K562 (cell line): ENCODE results near the gene KCNG1. TPM values are rescaled to one million over a fixed set of nuclear protein-coding genes. Genes with fewer than 3 reads are reported as not detected.

Source experiments
- ATAC-seq: fragments of 200-7000 bp; cut with Tn5 transposase; 3 replicates; pipeline ENCODE4 v1.9.1; 2020; ENCODE audit warnings: moderate library complexity
- BruUV-seq: library from RNA; stranded (reverse); fragments of 400-500 nt; replicated peaks from 2 replicates; lab custom pipeline; 2021; lab: Mats Ljungman, UMichigan
- CTCF ChIA-PET: fragments of 300-600 bp; formaldehyde crosslinking; extraction: SDS; loops from one replicate; lab custom pipeline; 2021; ENCODE audit warnings: low intra/inter-chr PET ratio; lab: Yijun Ruan, JAX
- POLR2A ChIA-PET: fragments of 300-600, 350-650 bp; sonication (Branson Sonifier 250); formaldehyde crosslinking; extraction: SDS; loops from one replicate; lab custom pipeline; 2021; ENCODE audit warnings: antibody characterized with exemption, inconsistent platforms; lab: Yijun Ruan, JAX
- DNase-seq, 4 experiments: peaks; one replicate each; pipeline versions ENCODE4 v3.0.0 to v3.0.0-alpha.2; 2011 to 2018; ENCODE audit warnings: low spot score in 3 of 4, mixed read lengths in 3 of 4; ENCODE audit errors: extremely low read depth in 1 of 4
- FAIRE-seq: peaks from 2 replicates; lab custom pipeline; 2011; peaks lifted over from hg19 to GRCh38; lab: Jason Lieb, UNC
- H2AFZ ChIP-seq: 2 replicates; pipeline ENCODE4 v1.6.0; 2011; ENCODE audit warnings: low read depth, low read length, control low read depth, inconsistent platforms
- H3K27ac ChIP-seq: fragments of 200-600 bp; 3 replicates; pipeline ENCODE4 v1.8.0; 2011; ENCODE audit warnings: low read depth, mild to moderate bottlenecking, control low read depth, inconsistent platforms, low read length, moderate library complexity, mixed read lengths; ENCODE audit errors: extremely low read depth
- H3K27me3 ChIP-seq, 2 experiments: fragments of 300-600 bp in 1 of 2; 2 replicates in 1 of 2; 3 replicates in 1 of 2; pipeline versions ENCODE4 v1.6.0 to v1.8.0; 2011; ENCODE audit warnings: inconsistent platforms in 2 of 2, low read length in 2 of 2, mild to moderate bottlenecking in 1 of 2, mixed read lengths in 1 of 2, moderate library complexity in 1 of 2; ENCODE audit not compliant: control insufficient read depth in 2 of 2, insufficient read depth in 2 of 2
- H3K36me3 ChIP-seq: fragments of 300-600 bp; 3 replicates; pipeline ENCODE4 v1.8.0; 2011; ENCODE audit warnings: mild to moderate bottlenecking, low read length, inconsistent platforms; ENCODE audit not compliant: control insufficient read depth, insufficient read depth
- H3K4me1 ChIP-seq, 2 experiments: fragments of 200-600 bp in 1 of 2; replicated peaks in 1 of 2; 2 replicates in 1 of 2; 3 replicates in 1 of 2; pipeline versions ENCODE4 v1.5.1 to v1.8.0; 2011; ENCODE audit warnings: inconsistent platforms in 2 of 2, low read length in 2 of 2, mild to moderate bottlenecking in 1 of 2, mixed read lengths in 1 of 2, moderate library complexity in 1 of 2; ENCODE audit not compliant: control insufficient read depth in 2 of 2, insufficient read depth in 2 of 2
- H3K4me2 ChIP-seq: 2 replicates; pipeline ENCODE4 v1.6.1; 2011; ENCODE audit warnings: low read length, control low read depth, inconsistent platforms, mixed read lengths; ENCODE audit not compliant: insufficient read depth
- H3K4me3 ChIP-seq: fragments of 200-600 bp; sonication (generic), shearing (Covaris generic); 2 replicates; pipeline ENCODE4 v1.5.1; 2016; ENCODE audit warnings: control low read depth, inconsistent platforms
- H3K79me2 ChIP-seq: fragments of 200-600 bp; 3 replicates; pipeline ENCODE4 v1.8.0; 2011; ENCODE audit warnings: low read length, inconsistent platforms; ENCODE audit not compliant: control insufficient read depth, insufficient read depth
- H3K9ac ChIP-seq, 2 experiments: 2 replicates each; pipeline versions ENCODE4 v1.6.0 to v1.6.1; 2011; ENCODE audit warnings: low read depth in 2 of 2, low read length in 2 of 2, control low read depth in 1 of 2, inconsistent platforms in 1 of 2, mild to moderate bottlenecking in 1 of 2, mixed read lengths in 1 of 2; ENCODE audit not compliant: insufficient read depth in 1 of 2
- H3K9me1 ChIP-seq: one replicate; pipeline ENCODE4 v1.6.0; 2011; ENCODE audit warnings: inconsistent platforms, mild to moderate bottlenecking, low read length, moderate library complexity; ENCODE audit not compliant: control insufficient read depth, insufficient read depth
- H3K9me3 ChIP-seq: replicated peaks from 2 replicates; pipeline ENCODE4 v1.5.1; 2011; ENCODE audit warnings: low read depth, low read length, inconsistent platforms; ENCODE audit not compliant: control insufficient read depth, insufficient read depth
- H4K20me1 ChIP-seq: replicated peaks from 2 replicates; pipeline ENCODE4 v1.6.1; 2011; ENCODE audit warnings: low read length, inconsistent platforms, mixed read lengths; ENCODE audit not compliant: control insufficient read depth, insufficient read depth
- CHD7 ChIP-seq: fragments of 200-600 bp; sonication (generic); IDR thresholded peaks from one replicate; pipeline ENCODE4 v1.6.1; 2012; ENCODE audit warnings: mild to moderate bottlenecking, low read depth, low read length, inconsistent platforms
- NCOA1 ChIP-seq: fragments of 450-650 bp; IDR thresholded peaks from 2 replicates; pipeline ENCODE4 v1.6.1; 2016; ENCODE audit warnings: low read depth
- PCBP2 ChIP-seq: fragments of 200-400 bp; formaldehyde crosslinking; IDR thresholded peaks from 2 replicates; pipeline ENCODE4 v1.6.1; 2018; ENCODE audit warnings: low read length, low read depth, mild to moderate bottlenecking, moderate library complexity; ENCODE audit not compliant: poor library complexity, severe bottlenecking
- PHB ChIP-seq: fragments of 250-450 bp; sonication (Bioruptor Pico); IDR thresholded peaks from 2 replicates; pipeline ENCODE4 v1.5.0; 2021
- PYGO2 ChIP-seq: fragments of 450-650 bp; IDR thresholded peaks from 2 replicates; pipeline ENCODE4 v1.6.1; 2016; ENCODE audit warnings: mild to moderate bottlenecking, missing genetic modification characterization, moderate library complexity, missing compliant biosample characterization
- VEZF1 ChIP-seq: fragments of 200-800 bp; sonication (Bioruptor generic); IDR thresholded peaks from 2 replicates; pipeline ENCODE4 v1.6.1; 2017; ENCODE audit warnings: missing genetic modification characterization, missing compliant biosample characterization
- YBX1 ChIP-seq: fragments of 450-650 bp; IDR thresholded peaks from 2 replicates; pipeline ENCODE4 v1.7.1; 2016; ENCODE audit warnings: mild to moderate bottlenecking
- ZNF780A ChIP-seq: fragments of 250-450 bp; sonication (Bioruptor Pico); IDR thresholded peaks from 2 replicates; pipeline ENCODE4 v1.5.0; 2021; ENCODE audit warnings: mild to moderate bottlenecking
- WGBS: fragments of 100-300 bp; shearing (Covaris generic); methylation state at CpG from one replicate; pipeline ENCODE4 v1.1.6; 2016; ENCODE audit warnings: low coverage, mixed read lengths; ENCODE audit not compliant: insufficient coverage; ENCODE audit errors: missing lambda C conversion rate; 5-methylcytosine and 5-hydroxymethylcytosine counted together
- in situ Hi-C: fragments of 300-500 bp; cut with MboI; formaldehyde crosslinking; loops from 4 replicates; pipeline ENCODE4 v1.15.0; 2018; ENCODE audit warnings: inconsistent platforms, mixed read lengths
- intact Hi-C: fragments of 100-400 bp; cut with micrococcal nuclease; formaldehyde crosslinking; loops from 2 replicates; pipeline ENCODE4 v1.14.2; 2022
- polyA plus RNA-seq, 8 experiments: library from polyadenylated mRNA; depleted of rRNA in 4 of 8; stranded (reverse) in 5 of 8; unstranded in 3 of 8; fragments of >200 nt; fragmentation: Nextera tagmentation in 2 of 8; fragmentation: Illumina TruSeq in 1 of 8; extraction: Ambion mirVana in 2 of 8; extraction: Trizol in 1 of 8; gene quantifications; 2 replicates each; pipeline versions ENCODE4 v1.2.1 to v1.2.3, GENCODE V29; 2011 to 2014; ENCODE audit warnings: inconsistent platforms in 1 of 8, missing spikeins in 1 of 8
- total RNA-seq, 7 experiments: library from RNA; depleted of rRNA in 6 of 7; stranded (reverse); fragments of >200 nt in 6 of 7; fragmentation: Illumina TruSeq in 2 of 7; extraction: Trizol in 2 of 7; gene quantifications; 2 replicates each; pipeline versions ENCODE4 v1.2.1 to v1.2.3, GENCODE V29; 2011 to 2021; ENCODE audit warnings: low replicate concordance in 1 of 7

Gene KCNG1
- total and polyA plus RNA-seq, 9 of the 15 experiments (the other 6 are each of a cell fraction or from before 2014, with no cell fraction given) = 0.06 to 1.5 (median 0.22) TPM; not detected in 2

DNA sequence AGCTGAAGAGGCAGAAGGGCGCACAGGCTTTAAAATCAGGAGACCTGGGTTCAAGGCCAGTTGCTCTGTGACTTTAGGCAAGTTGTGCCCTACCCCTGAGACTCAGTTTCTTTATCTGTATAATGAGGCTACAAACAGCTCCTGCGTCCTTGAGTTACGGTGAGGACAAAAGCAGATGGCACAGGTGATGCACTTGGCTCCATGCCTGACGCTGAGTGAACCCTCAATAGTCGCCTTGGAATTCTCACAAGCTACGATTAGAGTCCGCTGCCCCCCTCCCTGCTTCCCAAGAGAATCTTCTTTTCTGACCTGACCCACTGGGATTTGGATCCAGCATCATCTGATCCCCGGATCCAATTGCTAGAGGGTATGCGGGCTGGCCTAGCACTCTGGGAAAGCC lies 6.4 kb downstream of the KCNG1 start:
- Histone ChIP-seq H3K4me2 (no peak overlapping the region), H3K4me1 (peaks cover 0 to 2% of the 10 kb centered on the region in 2 experiments; a peak in 1 of 5 replicates), H3K9me3 (no peaks in the 10 kb centered on the region), H3K9ac (no peak overlapping the region), H4K20me1 (peaks cover 8% of the 10 kb centered on the region), H2AFZ (no peak overlapping the region), H3K36me3 (no peaks in the 10 kb centered on the region), H3K27ac (no peak overlapping the region), H3K9me1 (no peaks in the 10 kb centered on the region)
- FAIRE-seq (no peak), ATAC-seq (no peak)
- no TSS peak for BruUV-seq
- TF ChIP-seq PHB (CRISPR knock-in tag) (no peak), NCOA1 (no peak), ZNF780A (CRISPR knock-in tag) (no peak), CHD7 (no peak), PCBP2 (no peak), VEZF1 (CRISPR knock-in tag) (no peak), YBX1 (no peak), PYGO2 (tag) (no peak)
- TF ChIP-seq, all 486 proteins: peak for 0
- in situ Hi-C loops = no loop called here
- intact Hi-C loops = no loop called here
- Histone ChIP-seq H3K79me2 (no peaks in the 10 kb centered on the region), H3K4me3 (no peak overlapping the region), H3K27me3 (peaks cover 22 to 80% of the 10 kb centered on the region in 2 experiments; a peak in 4 of 5 replicates)
- POLR2A ChIA-PET = interaction anchor here (0.8 kb wide), 1 partner anchor 18 kb away, joined by 3 read pairs; no protein-coding TSS in a partner anchor
- DNase-seq = no peak
- 8% methylated on average over 9 of the region's 9 CpGs for WGBS
- CTCF ChIA-PET = no interaction called here
